BE2C (cell line): Measurements from ENCODE around the gene PPP2R5E.

Experiments
- DNase-seq: peaks from one replicate; pipeline ENCODE4 v3.0.0-alpha.2; 2020
- H3K27me3 ChIP-seq: fragments of 250-450 bp; sonication (Bioruptor Pico); 2 replicates; pipeline ENCODE4 v1.5.1; 2020; ENCODE audit warnings: mild to moderate bottlenecking
- H3K36me3 ChIP-seq: fragments of 250-450 bp; sonication (Bioruptor Pico); 2 replicates; pipeline ENCODE4 v1.5.1; 2020; ENCODE audit warnings: mild to moderate bottlenecking
- H3K4me1 ChIP-seq: fragments of 250-450 bp; sonication (Bioruptor Pico); 2 replicates; pipeline ENCODE4 v1.5.1; 2020
- H3K4me3 ChIP-seq: 2 replicates; pipeline ENCODE4 v1.5.1; 2011; ENCODE audit warnings: low read depth, low read length
- H3K9me3 ChIP-seq: fragments of 250-450 bp; sonication (Bioruptor Pico); 2 replicates; pipeline ENCODE4 v1.5.1; 2020
- TF ChIP-seq, protein P1 (sequence below): IDR thresholded peaks from 2 replicates; pipeline ENCODE4 v1.5.1; 2012; ENCODE audit warnings: mild to moderate bottlenecking, low read depth, low read length

Gene PPP2R5E

DNA sequence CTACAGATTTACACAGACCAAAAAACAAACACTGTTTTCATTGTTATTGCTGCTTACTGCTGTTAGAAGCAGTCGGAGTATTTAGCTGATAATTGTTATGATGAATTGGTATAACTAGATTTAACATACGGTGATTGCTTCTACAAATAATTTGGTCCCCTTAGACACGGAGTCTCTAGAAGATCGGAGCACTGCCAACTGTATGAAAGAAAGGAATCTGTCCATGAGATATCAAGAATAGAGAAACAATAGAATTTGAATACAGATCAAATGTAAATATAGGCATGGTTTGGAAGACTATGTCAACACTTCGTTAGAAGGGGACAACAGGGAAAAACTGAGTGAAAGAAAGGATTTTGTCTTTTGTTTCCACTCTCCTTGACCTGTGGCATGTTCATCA is 110.9 kb downstream of the PPP2R5E start:
- TF ChIP-seq, protein P1, sequence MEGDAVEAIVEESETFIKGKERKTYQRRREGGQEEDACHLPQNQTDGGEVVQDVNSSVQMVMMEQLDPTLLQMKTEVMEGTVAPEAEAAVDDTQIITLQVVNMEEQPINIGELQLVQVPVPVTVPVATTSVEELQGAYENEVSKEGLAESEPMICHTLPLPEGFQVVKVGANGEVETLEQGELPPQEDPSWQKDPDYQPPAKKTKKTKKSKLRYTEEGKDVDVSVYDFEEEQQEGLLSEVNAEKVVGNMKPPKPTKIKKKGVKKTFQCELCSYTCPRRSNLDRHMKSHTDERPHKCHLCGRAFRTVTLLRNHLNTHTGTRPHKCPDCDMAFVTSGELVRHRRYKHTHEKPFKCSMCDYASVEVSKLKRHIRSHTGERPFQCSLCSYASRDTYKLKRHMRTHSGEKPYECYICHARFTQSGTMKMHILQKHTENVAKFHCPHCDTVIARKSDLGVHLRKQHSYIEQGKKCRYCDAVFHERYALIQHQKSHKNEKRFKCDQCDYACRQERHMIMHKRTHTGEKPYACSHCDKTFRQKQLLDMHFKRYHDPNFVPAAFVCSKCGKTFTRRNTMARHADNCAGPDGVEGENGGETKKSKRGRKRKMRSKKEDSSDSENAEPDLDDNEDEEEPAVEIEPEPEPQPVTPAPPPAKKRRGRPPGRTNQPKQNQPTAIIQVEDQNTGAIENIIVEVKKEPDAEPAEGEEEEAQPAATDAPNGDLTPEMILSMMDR, result no peak
- Histone ChIP-seq H3K9me3 (no peaks in the 10 kb centered on the region), H3K4me1 (peaks cover 38% of the 10 kb centered on the region), H3K27me3 (no peaks in the 10 kb centered on the region), H3K36me3 (no peaks in the 10 kb centered on the region), H3K4me3 (no peak overlapping the region)
- DNase-seq, result no peak

DNA sequence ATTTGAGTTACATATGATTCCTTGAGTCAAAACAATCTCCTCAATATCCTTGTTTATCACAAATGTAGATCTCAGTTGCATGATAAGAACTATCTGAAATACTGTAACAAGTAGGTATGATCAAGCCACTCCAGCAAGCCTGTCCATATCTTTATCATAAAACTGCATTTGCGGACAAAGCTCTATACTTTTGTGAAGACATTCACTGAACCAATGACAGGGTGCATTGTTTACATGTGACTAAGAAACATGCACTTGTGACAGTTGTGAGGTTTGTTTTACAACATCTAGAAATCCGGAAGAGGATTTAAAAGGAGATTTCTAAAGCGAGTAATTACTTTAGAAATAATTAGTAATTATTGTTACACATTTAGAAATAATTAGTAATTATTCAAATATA is 111.7 kb downstream of the PPP2R5E start:
- Histone ChIP-seq H3K4me1 (peaks cover 30% of the 10 kb centered on the region), H3K27me3 (no peaks in the 10 kb centered on the region), H3K4me3 (no peak overlapping the region), H3K9me3 (no peaks in the 10 kb centered on the region), H3K36me3 (no peaks in the 10 kb centered on the region)
- TF ChIP-seq, protein P1, result no peak
- DNase-seq, result no peak

DNA sequence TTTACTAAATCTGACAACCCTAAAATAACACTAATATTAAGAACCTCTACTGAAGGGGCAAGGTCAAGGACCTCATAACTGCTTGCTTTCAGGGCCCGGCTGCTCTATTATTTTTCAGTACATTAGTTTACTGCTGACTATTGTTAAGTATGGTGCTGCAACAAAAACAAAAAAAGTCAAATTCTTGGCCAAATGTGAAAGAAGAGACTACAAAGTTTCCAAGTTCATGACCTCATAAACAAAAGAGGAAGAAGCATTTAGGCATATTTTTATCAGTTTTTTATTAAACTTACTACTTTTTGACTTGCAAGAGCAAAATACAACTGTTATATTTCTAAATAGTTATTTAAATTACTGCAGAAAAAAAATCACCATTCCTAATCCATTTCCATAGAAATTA is 114.7 kb downstream of the PPP2R5E start:
- H3K36me3 ChIP-seq, result no peaks in the 10 kb centered on the region
- H3K9me3 ChIP-seq, result no peaks in the 10 kb centered on the region
- no peak overlapping the region for H3K4me3 ChIP-seq
- TF ChIP-seq, protein P1, result no peak
- no peaks in the 10 kb centered on the region for H3K27me3 ChIP-seq
- DNase-seq, result no peak
- peaks cover 7% of the 10 kb centered on the region; the same call in 1 of the 2 replicates for H3K4me1 ChIP-seq

DNA sequence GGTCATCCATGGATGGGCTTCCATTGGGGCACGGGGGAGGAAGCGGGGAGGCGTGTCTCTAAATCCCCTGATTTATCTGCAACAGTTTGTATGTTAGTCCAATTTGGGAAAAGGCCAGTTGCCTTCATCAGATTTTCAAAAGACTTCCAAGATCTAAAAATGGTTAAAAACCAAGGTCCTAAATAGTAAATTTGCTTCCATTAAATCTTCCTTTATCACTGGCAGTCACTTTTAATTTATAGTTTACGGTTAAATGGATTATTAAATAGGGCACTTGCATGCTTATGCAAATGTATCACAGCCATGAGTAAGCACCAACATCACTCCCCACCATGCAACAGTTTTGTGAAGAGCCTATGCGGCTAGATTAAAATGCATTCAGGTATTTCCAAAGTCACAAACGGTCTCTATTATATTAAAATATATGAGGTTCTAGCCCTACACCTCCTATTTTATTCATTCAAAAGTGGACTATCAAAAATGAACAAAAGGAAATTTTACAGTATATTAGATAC is 116.3 kb downstream of the PPP2R5E start:
- Histone ChIP-seq H3K4me1 (peaks cover 4% of the 10 kb centered on the region; the same call in 1 of the 2 replicates), H3K27me3 (no peaks in the 10 kb centered on the region), H3K36me3 (0 out of 2 replicates have a peak, but pooled peaks cover 3% of the 10 kb centered on the region), H3K9me3 (no peaks in the 10 kb centered on the region), H3K4me3 (no peak overlapping the region)
- DNase-seq, result no peak
- TF ChIP-seq, protein P1, result no peak

DNA sequence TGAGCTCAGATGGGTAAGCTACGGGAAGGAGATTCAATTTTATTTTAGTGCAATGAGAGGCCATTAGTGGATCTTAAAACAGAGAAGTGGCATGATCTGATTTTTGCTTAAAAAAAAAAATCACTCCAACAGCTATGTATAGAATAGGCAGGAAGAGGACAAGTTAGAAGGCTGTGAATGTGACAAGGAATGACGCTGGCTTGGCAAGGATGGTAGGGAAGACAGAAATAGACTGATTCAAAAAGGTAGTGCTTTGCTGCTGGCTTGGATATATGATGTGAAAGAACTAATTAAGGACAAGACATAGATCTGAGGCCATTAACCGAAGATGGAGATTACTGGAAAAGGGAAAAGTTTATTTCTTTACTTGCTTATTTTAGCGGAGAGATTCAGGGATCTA is 119.3 kb downstream of the PPP2R5E start:
- peaks cover 5% of the 10 kb centered on the region; the same call in 1 of the 2 replicates for H3K4me1 ChIP-seq
- no peaks in the 10 kb centered on the region for H3K9me3 ChIP-seq
- no peaks in the 10 kb centered on the region for H3K27me3 ChIP-seq
- H3K4me3 ChIP-seq, result no peak overlapping the region
- TF ChIP-seq, protein P1, result no peak
- peaks cover 17% of the 10 kb centered on the region for H3K36me3 ChIP-seq
- DNase-seq, result no peak

DNA sequence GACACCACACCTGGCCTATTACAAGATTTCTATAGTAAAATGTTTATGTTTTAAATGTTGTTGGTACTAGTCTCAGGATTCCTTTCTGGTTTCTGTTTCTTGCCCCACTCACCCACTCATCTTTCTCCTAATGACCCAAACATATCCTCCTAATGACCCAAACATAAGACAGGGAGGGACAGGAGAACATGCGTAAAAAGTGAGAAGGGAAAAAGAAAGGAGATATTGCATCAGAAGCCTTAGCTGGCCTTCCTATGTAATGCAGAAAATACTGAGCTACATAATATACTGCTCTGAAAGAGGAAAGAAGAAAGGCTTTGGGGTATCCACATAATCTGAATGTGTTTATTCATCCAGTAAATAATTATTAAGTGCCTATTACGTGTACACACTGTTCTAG is 119.8 kb downstream of the PPP2R5E start:
- Histone ChIP-seq H3K36me3 (peaks cover 17% of the 10 kb centered on the region), H3K9me3 (no peaks in the 10 kb centered on the region), H3K27me3 (no peaks in the 10 kb centered on the region), H3K4me3 (no peak overlapping the region), H3K4me1 (peaks cover 5% of the 10 kb centered on the region; the same call in 1 of the 2 replicates)
- TF ChIP-seq, protein P1, result no peak
- DNase-seq, result no peak
